GM19023 (cell line): ENCODE data around the gene FAM107B.
"Not testable (repeated sequence)": the region's sequence is repeated elsewhere in the genome, so short reads cannot be mapped to it uniquely, and the experiment has no call there.

ENCODE experiments used
- ATAC-seq: cut with Tn5 transposase; IDR thresholded peaks from one replicate; pipeline ENCODE4 v1.9.1; 2021; ENCODE audit warnings: mild to moderate bottlenecking, moderate library complexity; ENCODE audit not compliant: unreplicated experiment

FAM107B gene

GRCh38 chr10:14737808-14738545 is 36.7 kb downstream of the FAM107B start:
- ATAC-seq: no peak

- no peak for ATAC-seq
Measured at GRCh38 chr10:14736600-14737081, 38.1 kb downstream of the FAM107B start.

GRCh38 chr10:14736043-14736442 is 38.7 kb downstream of the FAM107B start:
- ATAC-seq: no peak

GRCh38 chr10:14731875-14732512 is 42.7 kb downstream of the FAM107B start:
- ATAC-seq: no peak

GRCh38 chr10:14728346-14728745 is 46.4 kb downstream of the FAM107B start:
- no peak for ATAC-seq

- no peak for ATAC-seq
Measured at GRCh38 chr10:14727924-14728323, 46.8 kb downstream of the FAM107B start.

GRCh38 chr10:14727465-14727864 is 47.2 kb downstream of the FAM107B start:
- no peak for ATAC-seq

- no peak for ATAC-seq
Measured at GRCh38 chr10:14724931-14725330, 49.8 kb downstream of the FAM107B start.

GRCh38 chr10:14723052-14723689 is 51.5 kb downstream of the FAM107B start:
- ATAC-seq: no peak

GRCh38 chr10:14717552-14717951 is 57.1 kb downstream of the FAM107B start:
- ATAC-seq: no peak

GRCh38 chr10:14712991-14713424 is 61.7 kb downstream of the FAM107B start:
- ATAC-seq: no peak

GRCh38 chr10:14709344-14709743 is 65.4 kb downstream of the FAM107B start:
- ATAC-seq: not testable (repeated sequence)

GRCh38 chr10:14707481-14707880 is 67.2 kb downstream of the FAM107B start:
- no peak for ATAC-seq

GRCh38 chr10:14705548-14706230 is 69.0 kb downstream of the FAM107B start:
- ATAC-seq: no peak

- ATAC-seq: no peak
Measured at GRCh38 chr10:14703631-14704001, 71.1 kb downstream of the FAM107B start.

GRCh38 chr10:14701466-14701865 is 73.2 kb downstream of the FAM107B start:
- ATAC-seq: no peak

- ATAC-seq: no peak
Measured at GRCh38 chr10:14700546-14700945, 74.2 kb downstream of the FAM107B start.

- ATAC-seq: no peak
Measured at GRCh38 chr10:14699482-14699881, 75.2 kb downstream of the FAM107B start.

GRCh38 chr10:14698829-14699170 is 75.9 kb downstream of the FAM107B start:
- no peak for ATAC-seq

GRCh38 chr10:14698111-14698828 is 76.4 kb downstream of the FAM107B start:
- no peak for ATAC-seq

GRCh38 chr10:14697281-14697680 is 77.4 kb downstream of the FAM107B start:
- no peak for ATAC-seq
